CD14-positive monocyte (primary cell): Measurements from ENCODE around the gene TBC1D25. TPM values are rescaled to one million over a fixed set of nuclear protein-coding genes. Genes with fewer than 3 reads are reported as not detected.

Source experiments
- DNase-seq, 3 donors: peaks; one replicate each; pipeline ENCODE4 v3.0.0-alpha.2; 2011 to 2022
- H2AFZ ChIP-seq: 2 replicates; pipeline ENCODE4 v1.6.0; 2012; ENCODE audit warnings: mild to moderate bottlenecking, low read depth, low read length, inconsistent platforms; ENCODE audit not compliant: insufficient read depth, poor library complexity, severe bottlenecking
- H3K27ac ChIP-seq, 2 donors: 1 replicate in 1 of 2; 2 replicates in 1 of 2; pipeline ENCODE4 v1.5.1; 2012 to 2013; ENCODE audit warnings: low read length in 2 of 2, control low read depth in 1 of 2, inconsistent platforms in 1 of 2, low read depth in 1 of 2, mild to moderate bottlenecking in 1 of 2
- H3K27me3 ChIP-seq, 2 donors: one replicate each; pipeline versions ENCODE4 v1.6.0 to v1.6.1; 2011 to 2013; ENCODE audit warnings: low read length in 2 of 2; ENCODE audit not compliant: control insufficient read depth in 2 of 2, insufficient read depth in 2 of 2
- H3K36me3 ChIP-seq, 2 donors: replicated peaks in 1 of 2; 1 replicate in 1 of 2; 2 replicates in 1 of 2; pipeline versions ENCODE4 v1.5.1 to v1.6.1; 2012 to 2013; ENCODE audit warnings: low read length in 2 of 2, control low read depth in 1 of 2, inconsistent platforms in 1 of 2, mild to moderate bottlenecking in 1 of 2; ENCODE audit not compliant: insufficient read depth in 2 of 2, control insufficient read depth in 1 of 2
- H3K4me1 ChIP-seq, 2 donors: 1 replicate in 1 of 2; 2 replicates in 1 of 2; pipeline versions ENCODE4 v1.5.1 to v1.6.1; 2012 to 2013; ENCODE audit warnings: low read length in 2 of 2, control low read depth in 1 of 2, inconsistent platforms in 1 of 2, mild to moderate bottlenecking in 1 of 2, moderate library complexity in 1 of 2; ENCODE audit not compliant: insufficient read depth in 2 of 2, control insufficient read depth in 1 of 2
- H3K4me2 ChIP-seq: replicated peaks from 2 replicates; pipeline ENCODE3; 2012; ENCODE audit warnings: low read length, moderate library complexity, mild to moderate bottlenecking; ENCODE audit not compliant: poor library complexity, severe bottlenecking; ENCODE audit errors: extremely low read depth
- H3K4me3 ChIP-seq, 3 experiments: fragments of 200-600 bp in 1 of 3; sonication (generic) in 1 of 3; replicated peaks in 1 of 3; 1 replicate in 2 of 3; 2 replicates in 1 of 3; pipeline ENCODE4 v1.5.1; 2011 to 2013; ENCODE audit warnings: low read length in 3 of 3, mild to moderate bottlenecking in 3 of 3, control low read depth in 2 of 3, low read depth in 2 of 3, inconsistent platforms in 1 of 3, moderate library complexity in 1 of 3
- H3K79me2 ChIP-seq: 2 replicates; pipeline ENCODE4 v1.6.0; 2012; ENCODE audit warnings: mild to moderate bottlenecking, control low read depth, inconsistent platforms, low read length, moderate library complexity; ENCODE audit not compliant: insufficient read depth
- H3K9ac ChIP-seq: 2 replicates; pipeline ENCODE4 v1.6.0; 2017; ENCODE audit warnings: low read length, mild to moderate bottlenecking; ENCODE audit not compliant: insufficient read depth, poor library complexity, severe bottlenecking
- H3K9me3 ChIP-seq, 2 donors: replicated peaks in 1 of 2; 1 replicate in 1 of 2; 2 replicates in 1 of 2; pipeline versions ENCODE4 v1.5.1 to v1.6.1; 2012 to 2013; ENCODE audit warnings: low read length in 2 of 2, control low read depth in 1 of 2; ENCODE audit not compliant: control insufficient read depth in 1 of 2, insufficient read depth in 1 of 2
- H4K20me1 ChIP-seq: 2 replicates; pipeline ENCODE4 v1.6.0; 2012; ENCODE audit warnings: mild to moderate bottlenecking, low read length, control low read depth, moderate library complexity; ENCODE audit not compliant: insufficient read depth
- H3K27ac Mint-ChIP-seq, 7 donors: one replicate each; pipeline ENCODE4 v1.8.0; 2020; ENCODE audit warnings: mild to moderate bottlenecking in 7 of 7, mixed read lengths in 7 of 7, moderate library complexity in 6 of 7, inconsistent platforms in 2 of 7
- H3K27me3 Mint-ChIP-seq, 3 donors: one replicate each; pipeline ENCODE4 v1.8.0; 2021 to 2022; ENCODE audit warnings: low read depth in 3 of 3, mild to moderate bottlenecking in 3 of 3, mixed read lengths in 3 of 3, moderate library complexity in 3 of 3, inconsistent platforms in 1 of 3
- H3K36me3 Mint-ChIP-seq, 2 donors: one replicate each; pipeline ENCODE4 v1.8.0; 2020; ENCODE audit warnings: mixed read lengths in 2 of 2, inconsistent platforms in 1 of 2, mild to moderate bottlenecking in 1 of 2
- H3K4me1 Mint-ChIP-seq: one replicate; pipeline ENCODE4 v1.8.0; 2020; ENCODE audit warnings: mild to moderate bottlenecking, mixed read lengths
- H3K4me3 Mint-ChIP-seq, 2 donors: one replicate each; pipeline ENCODE4 v1.8.0; 2020; ENCODE audit warnings: mild to moderate bottlenecking in 2 of 2, mixed read lengths in 2 of 2, moderate library complexity in 1 of 2
- H3K9me3 Mint-ChIP-seq, 7 donors: one replicate each; pipeline ENCODE4 v1.8.0; 2020 to 2022; ENCODE audit warnings: mixed read lengths in 7 of 7, mild to moderate bottlenecking in 6 of 7, moderate library complexity in 6 of 7, inconsistent platforms in 2 of 7
- WGBS: methylation state at CpG from one replicate; pipeline ENCODE4 v1.1.5; 2013; ENCODE audit warnings: missing lambda C conversion rate; ENCODE audit not compliant: insufficient coverage; 5-methylcytosine and 5-hydroxymethylcytosine counted together
- intact Hi-C, 2 donors: fragments of 100-400 bp; cut with micrococcal nuclease; formaldehyde crosslinking; loops; one replicate each; pipeline versions ENCODE4 v1.15.0 to v1.15.1; 2023
- polyA plus RNA-seq, 3 donors: library from polyadenylated mRNA; depleted of rRNA in 1 of 3; unstranded in 2 of 3; stranded (reverse) in 1 of 3; fragments of 300-500 nt in 2 of 3; fragments of >200 nt in 1 of 3; fragmentation: Illumina TruSeq in 2 of 3; gene quantifications; 1 replicate in 2 of 3; 2 replicates in 1 of 3; pipeline ENCODE4 v1.2.3, GENCODE V29; 2012 to 2021
- TF ChIP-seq, protein P1 (sequence below): fragments of 200-600 bp; IDR thresholded peaks from one replicate; pipeline ENCODE4 v1.8.0; 2022; ENCODE audit warnings: antibody characterized with exemption, mild to moderate bottlenecking

Gene TBC1D25
- polyA plus RNA-seq, 3 donors = 5.7 to 16.9 (median 6.6) TPM

DNA sequence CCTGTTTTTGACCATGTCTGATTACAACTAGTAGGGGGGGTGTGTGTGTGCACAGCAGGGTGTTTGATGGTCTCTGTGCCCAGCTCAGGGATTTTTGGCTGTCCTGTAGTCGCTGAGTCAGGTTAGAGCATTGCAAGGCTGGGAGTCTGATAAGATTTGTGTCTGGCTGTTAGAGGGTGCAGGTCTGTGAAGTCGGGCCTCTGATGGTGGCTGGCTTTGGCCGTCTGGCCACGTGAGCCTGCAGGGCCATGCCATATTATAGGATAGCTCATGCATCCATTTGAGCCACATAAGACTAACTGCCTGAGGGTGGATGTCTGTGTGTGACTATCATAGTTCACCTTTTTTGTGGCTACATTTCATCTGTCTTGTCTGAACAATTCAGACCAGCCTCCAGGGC is 25.8 kb upstream of the TBC1D25 start:
- WGBS = 88% methylated on average over 1 of the region's 4 CpGs
- no peak overlapping the region for H3K4me3 Mint-ChIP-seq
- H3K9me3 ChIP-seq = no peaks in the 10 kb centered on the region
- no peak overlapping the region for H3K4me2 ChIP-seq
- intact Hi-C loops = no loop called here
- TF ChIP-seq, protein P1, sequence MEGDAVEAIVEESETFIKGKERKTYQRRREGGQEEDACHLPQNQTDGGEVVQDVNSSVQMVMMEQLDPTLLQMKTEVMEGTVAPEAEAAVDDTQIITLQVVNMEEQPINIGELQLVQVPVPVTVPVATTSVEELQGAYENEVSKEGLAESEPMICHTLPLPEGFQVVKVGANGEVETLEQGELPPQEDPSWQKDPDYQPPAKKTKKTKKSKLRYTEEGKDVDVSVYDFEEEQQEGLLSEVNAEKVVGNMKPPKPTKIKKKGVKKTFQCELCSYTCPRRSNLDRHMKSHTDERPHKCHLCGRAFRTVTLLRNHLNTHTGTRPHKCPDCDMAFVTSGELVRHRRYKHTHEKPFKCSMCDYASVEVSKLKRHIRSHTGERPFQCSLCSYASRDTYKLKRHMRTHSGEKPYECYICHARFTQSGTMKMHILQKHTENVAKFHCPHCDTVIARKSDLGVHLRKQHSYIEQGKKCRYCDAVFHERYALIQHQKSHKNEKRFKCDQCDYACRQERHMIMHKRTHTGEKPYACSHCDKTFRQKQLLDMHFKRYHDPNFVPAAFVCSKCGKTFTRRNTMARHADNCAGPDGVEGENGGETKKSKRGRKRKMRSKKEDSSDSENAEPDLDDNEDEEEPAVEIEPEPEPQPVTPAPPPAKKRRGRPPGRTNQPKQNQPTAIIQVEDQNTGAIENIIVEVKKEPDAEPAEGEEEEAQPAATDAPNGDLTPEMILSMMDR = no peak
- no peaks in the 10 kb centered on the region for H3K27me3 ChIP-seq
- H3K36me3 ChIP-seq = no peaks in the 10 kb centered on the region
- H2AFZ ChIP-seq = no peak overlapping the region
- peak overlapping the region in 1 of 7 donors; percentile 65 for H3K27ac Mint-ChIP-seq
- peaks cover 12 to 24% of the 10 kb centered on the region in 2 donors for H3K36me3 Mint-ChIP-seq
- H3K27me3 Mint-ChIP-seq = peaks cover 0 to 7% (median 0%) of the 10 kb centered on the region in 3 donors
- no peak overlapping the region for H3K27ac ChIP-seq
- H4K20me1 ChIP-seq = no peaks in the 10 kb centered on the region
- H3K4me1 ChIP-seq = peaks cover 6 to 7% of the 10 kb centered on the region in 2 donors
- H3K4me3 ChIP-seq = no peak overlapping the region
- no peak overlapping the region for H3K9ac ChIP-seq
- peaks cover 8% of the 10 kb centered on the region for H3K4me1 Mint-ChIP-seq
- peaks cover 0 to 6% (median 1%) of the 10 kb centered on the region in 7 donors for H3K9me3 Mint-ChIP-seq
- no peak for DNase-seq
- H3K79me2 ChIP-seq = no peaks in the 10 kb centered on the region

DNA sequence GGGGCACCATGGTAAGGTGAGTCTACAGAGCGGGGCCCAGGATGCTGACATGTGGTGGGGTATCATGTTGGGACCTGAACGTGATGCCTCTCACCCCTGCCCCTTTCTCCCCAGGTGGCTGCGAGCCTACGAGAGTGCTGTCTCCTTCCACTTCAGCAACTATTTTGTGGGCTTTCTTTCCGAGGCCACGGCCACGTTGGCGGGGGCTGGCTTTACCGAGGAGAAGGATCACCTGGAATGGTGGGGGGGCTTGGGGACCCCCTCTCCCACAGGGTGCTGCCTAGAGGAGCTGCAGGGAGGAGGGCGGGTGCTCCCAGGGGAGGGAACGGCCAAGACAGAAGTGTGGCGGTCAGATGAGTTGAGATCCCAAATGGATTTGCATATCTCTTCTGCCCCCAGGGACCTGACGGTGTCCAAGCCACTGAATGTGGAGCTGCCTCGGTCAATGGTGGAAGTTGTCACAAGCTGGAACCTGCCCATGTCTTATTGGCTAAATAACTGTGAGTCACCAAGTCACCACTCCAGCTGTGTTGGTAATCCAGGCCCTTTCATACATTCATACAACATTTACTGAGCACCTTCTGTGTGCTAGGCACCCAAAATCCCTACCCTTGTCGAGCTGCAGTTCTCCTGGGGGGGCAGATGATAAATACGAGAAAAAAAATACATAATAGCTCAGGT is 25.2 kb upstream of the TBC1D25 start:
- Histone ChIP-seq H3K27me3 (no peaks in the 10 kb centered on the region), H3K4me3 (no peak overlapping the region), H3K79me2 (no peaks in the 10 kb centered on the region), H3K4me1 (peaks cover 4 to 5% of the 10 kb centered on the region in 2 donors), H3K27ac (no peak overlapping the region), H3K9ac (no peak overlapping the region), H2AFZ (no peak overlapping the region), H3K4me2 (no peak overlapping the region), H4K20me1 (no peaks in the 10 kb centered on the region), H3K36me3 (no peaks in the 10 kb centered on the region), H3K9me3 (no peaks in the 10 kb centered on the region)
- Mint-ChIP-seq H3K27me3 (peaks cover 0 to 7% (median 0%) of the 10 kb centered on the region in 3 donors), H3K9me3 (peaks cover 0 to 5% (median 1%) of the 10 kb centered on the region in 7 donors), H3K27ac (no peak overlapping the region), H3K4me3 (no peak overlapping the region), H3K4me1 (peaks cover 7% of the 10 kb centered on the region), H3K36me3 (peaks cover 12 to 24% of the 10 kb centered on the region in 2 donors)
- TF ChIP-seq, protein P1 = no peak
- DNase-seq = no peak
- 100% methylated on average over 1 of the region's 16 CpGs for WGBS
- intact Hi-C loops = no loop called here
